HCT116 (cell line): Measurements from ENCODE around the gene AXIN2. TPM values are rescaled to one million over a fixed set of nuclear protein-coding genes. Genes with fewer than 3 reads are reported as not detected.

ENCODE experiments used
- ATAC-seq: fragments of 200-7000 bp; cut with Tn5 transposase; 2 replicates; pipeline ENCODE4 v1.9.1; 2020; ENCODE audit warnings: mild to moderate bottlenecking, moderate library complexity
- BruUV-seq: library from RNA; stranded (reverse); fragments of 400-500 nt; replicated peaks from 2 replicates; lab custom pipeline; 2021; lab: Mats Ljungman, UMichigan
- CTCF ChIA-PET: fragments of 300-600 bp; sonication (Branson Sonifier 250); formaldehyde crosslinking; loops from one replicate; lab custom pipeline; 2021; ENCODE audit warnings: antibody characterized with exemption; lab: Charles Lee
- POLR2A ChIA-PET: fragments of 300-600, 350-600 bp; sonication (Branson Sonifier 250); formaldehyde crosslinking; loops from one replicate; lab custom pipeline; 2021; ENCODE audit warnings: antibody characterized with exemption; lab: Charles Lee
- RAD21 ChIA-PET, 2 experiments: fragments of 300-600 bp; sonication (Branson Sonifier 250); formaldehyde crosslinking; loops; one replicate each; lab custom pipeline; 2023; ENCODE audit warnings: low total read pairs in 2 of 2; ENCODE audit not compliant: uncharacterized antibody in 2 of 2, unreplicated experiment in 2 of 2, low non-redundant PET in 1 of 2; lab: Charles Lee
- DNase-seq: peaks from one replicate; pipeline ENCODE4 v3.0.0-alpha.2; 2010; ENCODE audit warnings: low read depth, low spot score
- H2AFZ ChIP-seq: fragments of 200-600 bp; shearing (Covaris generic), sonication (generic); 2 replicates; pipeline ENCODE4 v1.6.1; 2017; ENCODE audit warnings: low read depth, mixed run types, mixed read lengths, antibody characterized with exemption, low read length; ENCODE audit not compliant: poor library complexity, severe bottlenecking
- H3K27ac ChIP-seq: 2 replicates; pipeline ENCODE4 v1.5.1; 2012; ENCODE audit warnings: low read depth, low read length
- H3K27me3 ChIP-seq: fragments of 200-600 bp; sonication (generic); 2 replicates; pipeline ENCODE4 v1.6.1; 2016; ENCODE audit warnings: mixed run types, low read length, mixed read lengths; ENCODE audit not compliant: insufficient read depth
- H3K36me3 ChIP-seq, 2 experiments: fragments of 200-500 bp in 1 of 2; fragments of 200-600 bp in 1 of 2; sonication (Bioruptor generic) in 1 of 2; sonication (generic) in 1 of 2; 2 replicates each; pipeline versions ENCODE4 v1.5.1 to v1.6.1; 2014 to 2016; ENCODE audit warnings: low read length in 2 of 2, inconsistent platforms in 1 of 2, mixed read lengths in 1 of 2, mixed run types in 1 of 2; ENCODE audit not compliant: insufficient read depth in 2 of 2, control insufficient read depth in 1 of 2
- H3K4me1 ChIP-seq, 2 experiments: fragments of 200-600 bp in 1 of 2; sonication (generic) in 1 of 2; 2 replicates each; pipeline versions ENCODE4 v1.5.1 to v1.6.1; 2012 to 2017; ENCODE audit warnings: low read length in 2 of 2, inconsistent platforms in 1 of 2, mild to moderate bottlenecking in 1 of 2, mixed read lengths in 1 of 2, mixed run types in 1 of 2, moderate library complexity in 1 of 2; ENCODE audit not compliant: insufficient read depth in 2 of 2, control insufficient read depth in 1 of 2
- H3K4me2 ChIP-seq: fragments of 200-600 bp; sonication (generic); 2 replicates; pipeline ENCODE4 v1.6.1; 2017; ENCODE audit warnings: mixed run types, low read length, mixed read lengths
- H3K4me3 ChIP-seq, 2 experiments: fragments of 200-600 bp in 1 of 2; sonication (generic) in 1 of 2; replicated peaks in 1 of 2; 2 replicates each; pipeline ENCODE4 v1.5.1; 2011 to 2016; ENCODE audit warnings: low read length in 2 of 2, control low read depth in 1 of 2, low read depth in 1 of 2, mild to moderate bottlenecking in 1 of 2, mixed read lengths in 1 of 2, mixed run types in 1 of 2
- H3K79me2 ChIP-seq: fragments of 200-600 bp; sonication (generic); 2 replicates; pipeline ENCODE4 v1.6.1; 2017; ENCODE audit warnings: mild to moderate bottlenecking, mixed run types, low read length, moderate library complexity, mixed read lengths; ENCODE audit not compliant: insufficient read depth
- H3K9ac ChIP-seq: fragments of 200-600 bp; sonication (generic); 2 replicates; pipeline ENCODE4 v1.6.1; 2016; ENCODE audit warnings: low read length, mixed read lengths
- H3K9me2 ChIP-seq: fragments of 200-600 bp; sonication (generic), shearing (Covaris generic); 2 replicates; pipeline ENCODE4 v1.6.1; 2017; ENCODE audit warnings: mixed run types, mild to moderate bottlenecking, moderate library complexity; ENCODE audit not compliant: insufficient read depth
- H3K9me3 ChIP-seq, 2 experiments: fragments of 200-500 bp in 1 of 2; fragments of 200-600 bp in 1 of 2; sonication (Bioruptor generic) in 1 of 2; sonication (generic) in 1 of 2; 2 replicates each; pipeline ENCODE4 v1.6.1; 2014 to 2017; ENCODE audit warnings: low read length in 2 of 2, mixed read lengths in 2 of 2, inconsistent platforms in 1 of 2, low read depth in 1 of 2, mild to moderate bottlenecking in 1 of 2, mixed run types in 1 of 2, moderate library complexity in 1 of 2; ENCODE audit not compliant: control insufficient read depth in 1 of 2, insufficient read depth in 1 of 2
- H4K20me1 ChIP-seq: fragments of 200-600 bp; sonication (generic), shearing (Covaris generic); 2 replicates; pipeline ENCODE4 v1.6.1; 2017; ENCODE audit warnings: mixed run types, mild to moderate bottlenecking, moderate library complexity; ENCODE audit not compliant: insufficient read depth
- CEBPB ChIP-seq: IDR thresholded peaks from 2 replicates; pipeline ENCODE4 v1.6.1; 2012; ENCODE audit warnings: low read depth
- CTCF ChIP-seq, 3 experiments: fragments of 200-600 bp in 1 of 3; sonication (generic) in 1 of 3; IDR thresholded peaks in 2 of 3; conservative IDR thresholded peaks in 1 of 3; 2 replicates each; pipeline ENCODE4 v1.5.1; 2012 to 2017; ENCODE audit warnings: low read depth in 2 of 3, low read length in 2 of 3, antibody characterized with exemption in 1 of 3, borderline replicate concordance in 1 of 3, control low read depth in 1 of 3, mild to moderate bottlenecking in 1 of 3, mixed read lengths in 1 of 3, mixed run types in 1 of 3, moderate library complexity in 1 of 3; ENCODE audit not compliant: insufficient read depth in 1 of 3
- RAD21 ChIP-seq: IDR thresholded peaks from 2 replicates; pipeline ENCODE4 v1.6.1; 2012; ENCODE audit warnings: low read depth, mild to moderate bottlenecking
- SIN3A ChIP-seq: IDR thresholded peaks from 2 replicates; pipeline ENCODE4 v1.6.1; 2012; ENCODE audit warnings: low read depth
- SP1 ChIP-seq: IDR thresholded peaks from 2 replicates; pipeline ENCODE4 v1.6.1; 2012; ENCODE audit warnings: low read depth
- ZFX ChIP-seq: fragments of 450-650 bp; IDR thresholded peaks from 2 replicates; pipeline ENCODE4 v1.6.1; 2017
- intact Hi-C: fragments of 100-400 bp; cut with micrococcal nuclease; formaldehyde crosslinking; loops from 2 replicates; pipeline ENCODE4 v1.10.0; 2022
- total RNA-seq: library from RNA; stranded (reverse); gene quantifications from one replicate; pipeline ENCODE4 v1.2.1, GENCODE V29; 2021; ENCODE audit not compliant: unreplicated experiment
- TF ChIP-seq, protein P1 (sequence below): IDR thresholded peaks from 2 replicates; pipeline ENCODE4 v1.6.1; 2011; ENCODE audit warnings: mild to moderate bottlenecking, low read length, moderate library complexity; ENCODE audit not compliant: insufficient replicate concordance; ENCODE audit errors: extremely low read depth
- TF ChIP-seq, protein P2 (sequence below): IDR thresholded peaks from 2 replicates; pipeline ENCODE4 v1.6.1; 2012; ENCODE audit warnings: low read depth

Gene AXIN2
- total RNA-seq, 1 experiment from 2014 or later: 7.1 TPM

DNA sequence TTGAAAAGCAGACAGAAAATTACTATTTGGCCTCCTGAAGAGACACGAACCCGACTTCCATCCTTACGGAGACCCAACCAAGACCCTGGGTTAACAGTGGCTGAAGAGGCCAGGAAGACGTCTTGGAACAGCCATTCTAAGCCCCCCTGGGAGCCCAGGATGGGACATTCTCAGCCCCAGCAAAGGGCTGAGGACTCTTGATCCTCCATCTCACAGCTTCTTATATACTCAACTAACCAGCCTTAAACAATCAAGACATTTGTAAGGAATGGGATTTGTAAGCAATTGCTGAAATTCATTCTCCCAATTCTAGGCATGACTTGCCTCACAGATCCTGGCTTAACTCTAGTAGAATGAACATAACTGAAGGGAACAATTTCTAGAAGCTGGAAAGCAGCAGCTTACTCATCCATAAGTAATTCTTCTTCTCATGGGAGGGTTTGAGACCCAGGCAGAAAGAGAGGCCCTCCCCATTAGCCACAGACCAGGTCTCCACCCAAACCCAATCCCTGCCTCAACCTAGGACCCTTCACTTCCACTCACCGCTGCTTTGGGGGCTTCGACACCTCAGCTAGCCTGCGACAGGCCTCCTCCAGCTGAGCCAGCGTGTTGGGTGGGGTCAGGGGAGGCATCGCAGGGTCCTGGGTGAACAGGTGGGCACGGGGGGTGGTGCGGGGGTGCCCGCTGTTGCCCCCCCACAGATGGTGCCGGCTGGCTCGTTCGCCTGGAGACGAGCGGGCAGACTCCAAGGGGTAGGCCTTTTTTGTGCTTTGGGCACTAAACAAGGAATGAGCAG is 25.5 kb downstream of the AXIN2 start:
- Histone ChIP-seq H3K9me3 (no peaks in the 10 kb centered on the region), H3K4me2 (no peak overlapping the region), H3K27ac (no peak overlapping the region), H3K36me3 (peaks cover 20 to 78% of the 10 kb centered on the region in 2 experiments), H4K20me1 (no peaks in the 10 kb centered on the region), H3K27me3 (no peaks in the 10 kb centered on the region), H2AFZ (no peak overlapping the region), H3K9ac (no peak overlapping the region), H3K9me2 (no peaks in the 10 kb centered on the region), H3K79me2 (no peaks in the 10 kb centered on the region), H3K4me3 (no peak overlapping the region), H3K4me1 (peaks cover 0 to 24% of the 10 kb centered on the region in 2 experiments; a peak in 2 of 4 replicates)
- ChIA-PET CTCF (no interaction called here), POLR2A (no interaction called here), RAD21 (no interaction called here)
- ATAC-seq: no peak
- no peak for TF ChIP-seq ZFX
- TF ChIP-seq SP1: no peak
- no peak for TF ChIP-seq SIN3A
- TF ChIP-seq, protein P1, sequence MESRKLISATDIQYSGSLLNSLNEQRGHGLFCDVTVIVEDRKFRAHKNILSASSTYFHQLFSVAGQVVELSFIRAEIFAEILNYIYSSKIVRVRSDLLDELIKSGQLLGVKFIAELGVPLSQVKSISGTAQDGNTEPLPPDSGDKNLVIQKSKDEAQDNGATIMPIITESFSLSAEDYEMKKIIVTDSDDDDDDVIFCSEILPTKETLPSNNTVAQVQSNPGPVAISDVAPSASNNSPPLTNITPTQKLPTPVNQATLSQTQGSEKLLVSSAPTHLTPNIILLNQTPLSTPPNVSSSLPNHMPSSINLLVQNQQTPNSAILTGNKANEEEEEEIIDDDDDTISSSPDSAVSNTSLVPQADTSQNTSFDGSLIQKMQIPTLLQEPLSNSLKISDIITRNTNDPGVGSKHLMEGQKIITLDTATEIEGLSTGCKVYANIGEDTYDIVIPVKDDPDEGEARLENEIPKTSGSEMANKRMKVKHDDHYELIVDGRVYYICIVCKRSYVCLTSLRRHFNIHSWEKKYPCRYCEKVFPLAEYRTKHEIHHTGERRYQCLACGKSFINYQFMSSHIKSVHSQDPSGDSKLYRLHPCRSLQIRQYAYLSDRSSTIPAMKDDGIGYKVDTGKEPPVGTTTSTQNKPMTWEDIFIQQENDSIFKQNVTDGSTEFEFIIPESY: no peak
- TF ChIP-seq RAD21: no peak
- no peak for TF ChIP-seq CEBPB
- TF ChIP-seq, protein P2, sequence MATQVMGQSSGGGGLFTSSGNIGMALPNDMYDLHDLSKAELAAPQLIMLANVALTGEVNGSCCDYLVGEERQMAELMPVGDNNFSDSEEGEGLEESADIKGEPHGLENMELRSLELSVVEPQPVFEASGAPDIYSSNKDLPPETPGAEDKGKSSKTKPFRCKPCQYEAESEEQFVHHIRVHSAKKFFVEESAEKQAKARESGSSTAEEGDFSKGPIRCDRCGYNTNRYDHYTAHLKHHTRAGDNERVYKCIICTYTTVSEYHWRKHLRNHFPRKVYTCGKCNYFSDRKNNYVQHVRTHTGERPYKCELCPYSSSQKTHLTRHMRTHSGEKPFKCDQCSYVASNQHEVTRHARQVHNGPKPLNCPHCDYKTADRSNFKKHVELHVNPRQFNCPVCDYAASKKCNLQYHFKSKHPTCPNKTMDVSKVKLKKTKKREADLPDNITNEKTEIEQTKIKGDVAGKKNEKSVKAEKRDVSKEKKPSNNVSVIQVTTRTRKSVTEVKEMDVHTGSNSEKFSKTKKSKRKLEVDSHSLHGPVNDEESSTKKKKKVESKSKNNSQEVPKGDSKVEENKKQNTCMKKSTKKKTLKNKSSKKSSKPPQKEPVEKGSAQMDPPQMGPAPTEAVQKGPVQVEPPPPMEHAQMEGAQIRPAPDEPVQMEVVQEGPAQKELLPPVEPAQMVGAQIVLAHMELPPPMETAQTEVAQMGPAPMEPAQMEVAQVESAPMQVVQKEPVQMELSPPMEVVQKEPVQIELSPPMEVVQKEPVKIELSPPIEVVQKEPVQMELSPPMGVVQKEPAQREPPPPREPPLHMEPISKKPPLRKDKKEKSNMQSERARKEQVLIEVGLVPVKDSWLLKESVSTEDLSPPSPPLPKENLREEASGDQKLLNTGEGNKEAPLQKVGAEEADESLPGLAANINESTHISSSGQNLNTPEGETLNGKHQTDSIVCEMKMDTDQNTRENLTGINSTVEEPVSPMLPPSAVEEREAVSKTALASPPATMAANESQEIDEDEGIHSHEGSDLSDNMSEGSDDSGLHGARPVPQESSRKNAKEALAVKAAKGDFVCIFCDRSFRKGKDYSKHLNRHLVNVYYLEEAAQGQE: no peak
- no peak for TF ChIP-seq CTCF (IDR thresholded peaks at IDR 0.05 in 2 of 3, conservative IDR thresholded peaks at IDR 0.05 in 1 of 3; ENCODE audit: borderline replicate concordance in 1 of 3, insufficient read depth in 1 of 3, low read depth in 2 of 3, low read length in 2 of 3)
- no peak for DNase-seq
- intact Hi-C loops: no loop called here
- no TSS peak for BruUV-seq
